NCI-H128 (cell line): ENCODE measurements around the gene ZBTB12.
A peak's percentile ranks its signal among the peaks of the same experiment; 100 is the strongest.
"Not testable (repeated sequence)": the region's sequence is repeated elsewhere in the genome, so short reads cannot be mapped to it uniquely, and the experiment has no call there.

Source experiments
- DNase-seq: peaks from one replicate; lab custom pipeline; 2025; ENCODE audit not compliant: unreplicated experiment; lab: John Stamatoyannopoulos, UW

ZBTB12 gene

GRCh38 chr6:31877125-31877650 lies 24.7 kb downstream of the ZBTB12 start:
- no peak for DNase-seq

- DNase-seq = no peak
Observed at GRCh38 chr6:31876357-31876756, 25.5 kb downstream of the ZBTB12 start.

GRCh38 chr6:31875877-31876276 lies 26.0 kb downstream of the ZBTB12 start:
- no peak for DNase-seq

- no peak for DNase-seq
Observed at GRCh38 chr6:31874836-31875572, 26.9 kb downstream of the ZBTB12 start.

GRCh38 chr6:31874084-31874670 lies 27.7 kb downstream of the ZBTB12 start:
- DNase-seq = no peak

GRCh38 chr6:31871046-31871659 lies 30.7 kb downstream of the ZBTB12 start:
- DNase-seq = no peak

GRCh38 chr6:31870385-31870921 lies 31.4 kb downstream of the ZBTB12 start:
- DNase-seq = no peak

GRCh38 chr6:31869343-31869742 lies 32.5 kb downstream of the ZBTB12 start:
- no peak for DNase-seq

- DNase-seq = not testable (repeated sequence)
Observed at GRCh38 chr6:31868658-31868971, 33.3 kb downstream of the ZBTB12 start.

- DNase-seq = no peak
Observed at GRCh38 chr6:31865205-31866118, 36.4 kb downstream of the ZBTB12 start.

- DNase-seq = no peak
Observed at GRCh38 chr6:31864818-31865204, 37.1 kb downstream of the ZBTB12 start.

- not testable (repeated sequence) for DNase-seq
Observed at GRCh38 chr6:31864123-31864562, 37.7 kb downstream of the ZBTB12 start.

- peak; percentile 99 for DNase-seq
Observed at GRCh38 chr6:31862344-31863235, 39.3 kb downstream of the ZBTB12 start, which contains the start of gene NEU1. NEU1 (minus strand) TSS chr6:31862821; CDS start chr6:31862776, 45 bp downstream.

GRCh38 chr6:31861919-31862343 lies 40.0 kb downstream of the ZBTB12 start:
- DNase-seq = no peak

GRCh38 chr6:31861150-31861549 lies 40.7 kb downstream of the ZBTB12 start:
- no peak for DNase-seq

- no peak for DNase-seq
Observed at GRCh38 chr6:31860349-31860748, 41.5 kb downstream of the ZBTB12 start.

- DNase-seq = no peak
Observed at GRCh38 chr6:31859923-31860322, 42.0 kb downstream of the ZBTB12 start.

GRCh38 chr6:31858707-31859106 lies 43.2 kb downstream of the ZBTB12 start:
- DNase-seq = no peak

- DNase-seq = not testable (repeated sequence)
Observed at GRCh38 chr6:31857774-31858173, 44.1 kb downstream of the ZBTB12 start.
